HG03097 (cell line): ENCODE results near the gene PEX11G.

Experiments
- ATAC-seq: cut with Tn5 transposase; IDR thresholded peaks from one replicate; pipeline ENCODE4 v1.9.1; 2021; ENCODE audit not compliant: unreplicated experiment, low FRiP score

The PEX11G gene

DNA sequence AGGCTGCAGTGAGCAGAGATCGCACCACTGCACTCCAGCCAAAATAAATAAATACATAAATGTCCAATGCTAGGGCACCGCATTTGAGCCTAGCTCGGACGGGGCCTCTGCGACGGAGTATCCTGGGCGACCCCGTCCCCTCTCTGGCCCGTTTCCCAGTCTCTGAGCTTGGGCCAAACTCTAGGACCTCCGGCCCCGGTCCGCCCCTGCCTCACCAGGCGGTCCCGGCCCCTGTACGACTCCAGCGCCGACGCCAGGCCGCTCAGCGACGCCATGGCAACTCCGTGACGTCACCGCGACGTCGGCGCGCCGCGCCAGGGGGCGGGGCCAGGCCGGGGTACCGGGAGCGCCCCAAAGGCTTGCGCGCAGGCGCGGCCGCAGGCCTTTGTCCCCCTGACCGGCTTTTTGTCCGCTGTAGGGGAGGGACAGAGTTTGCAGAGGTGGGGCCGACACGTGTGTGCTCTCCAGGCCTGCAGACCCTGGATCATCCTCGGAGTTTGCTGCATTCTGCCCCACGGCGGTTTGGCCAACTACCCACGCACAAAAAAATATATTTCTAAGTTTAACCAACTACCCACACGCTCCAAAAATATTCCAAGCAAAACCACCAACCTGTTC is at the start of gene PEX11G:
PEX11G (minus strand) TSS at position 300 of the 618 bp plus-strand sequence; CDS start at position 275, 25 bp downstream.
- ATAC-seq = peak; percentile 64

GRCh38 chr19:7535998-7536695 is 47.3 kb upstream of the PEX11G start:
- peak; percentile 1 for ATAC-seq

DNA sequence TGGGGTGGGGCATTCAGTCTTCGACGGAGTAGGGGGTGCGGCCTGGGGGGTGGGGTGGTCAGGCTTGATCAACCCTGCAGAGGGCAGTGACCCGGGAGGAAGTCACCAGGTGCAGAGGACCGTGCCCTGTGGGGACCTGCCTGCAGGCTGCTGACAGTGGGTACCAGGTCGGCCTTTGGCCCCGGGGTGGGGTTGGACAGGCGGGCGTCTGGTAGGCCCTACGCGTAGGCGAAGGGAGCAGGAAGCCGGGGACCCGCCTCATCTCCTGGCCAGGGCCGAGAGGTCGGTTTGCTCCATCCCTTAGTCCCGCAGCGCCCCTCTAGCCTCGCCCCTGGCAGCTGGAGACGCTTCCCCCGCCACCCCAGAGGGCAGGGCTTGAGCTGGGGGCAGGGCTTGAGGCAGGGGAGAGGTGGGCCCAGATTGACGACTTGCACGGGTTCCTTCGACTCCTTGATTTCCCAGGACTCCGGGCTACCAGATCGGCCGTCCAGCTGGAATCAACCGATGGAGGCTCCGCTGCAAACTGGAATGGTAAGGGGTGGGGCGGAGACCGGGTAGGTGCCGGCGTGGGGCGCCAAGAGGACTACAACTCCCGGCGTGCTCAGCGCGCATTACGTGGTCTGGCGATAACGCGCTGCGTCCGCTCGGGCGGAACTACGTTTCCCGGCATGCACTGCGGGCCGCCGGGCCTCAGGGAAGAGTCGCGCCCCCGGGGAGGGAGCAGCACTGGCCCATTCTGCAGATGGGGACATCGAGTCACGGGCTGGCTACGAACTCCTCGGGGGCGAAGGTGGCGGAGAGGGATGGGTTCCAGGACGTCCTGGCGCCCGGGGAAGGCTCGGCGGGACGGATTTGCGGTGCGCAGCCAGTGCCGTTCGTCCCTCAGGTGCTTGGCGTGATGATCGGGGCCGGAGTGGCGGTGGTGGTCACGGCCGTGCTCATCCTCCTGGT is 46.5 kb upstream of the PEX11G start, which contains the start of gene PNPLA6:
PNPLA6 (plus strand) TSS at position 671 of the 951 bp plus-strand sequence; CDS start at position 743, 72 bp downstream.
- ATAC-seq = peak; percentile 67

- ATAC-seq = no peak
These were observed 45.8 kb upstream of the PEX11G start for GRCh38 chr19:7534531-7535046.

DNA sequence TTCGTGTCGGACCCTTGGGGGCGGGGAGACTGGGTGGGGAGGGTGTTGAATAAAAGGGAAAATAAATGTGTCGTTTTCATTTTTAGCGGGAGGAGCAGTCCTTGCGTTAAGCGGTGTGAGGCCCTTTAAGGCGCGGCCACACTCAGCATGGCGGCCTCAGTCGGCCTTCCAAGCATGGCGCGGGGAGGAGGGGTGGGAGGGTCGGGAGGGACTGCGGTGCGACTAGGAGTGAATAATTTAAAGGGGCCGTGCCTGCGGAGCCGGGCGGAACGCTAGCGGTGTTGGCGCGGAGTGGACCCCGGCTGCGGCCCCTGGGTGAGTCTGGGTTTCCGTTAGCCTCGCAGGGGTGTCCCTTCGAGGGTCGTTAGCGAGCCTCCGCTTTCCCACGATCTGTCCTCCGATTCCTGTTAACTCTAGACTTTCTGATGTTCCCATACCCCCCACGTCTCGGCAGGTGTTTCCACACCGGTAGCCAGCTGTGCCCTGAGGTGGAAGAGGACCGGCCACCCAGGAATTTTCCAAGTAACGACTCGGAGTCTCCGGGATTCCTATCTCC is 45.2 kb upstream of the PEX11G start:
- peak; percentile 30 for ATAC-seq

DNA sequence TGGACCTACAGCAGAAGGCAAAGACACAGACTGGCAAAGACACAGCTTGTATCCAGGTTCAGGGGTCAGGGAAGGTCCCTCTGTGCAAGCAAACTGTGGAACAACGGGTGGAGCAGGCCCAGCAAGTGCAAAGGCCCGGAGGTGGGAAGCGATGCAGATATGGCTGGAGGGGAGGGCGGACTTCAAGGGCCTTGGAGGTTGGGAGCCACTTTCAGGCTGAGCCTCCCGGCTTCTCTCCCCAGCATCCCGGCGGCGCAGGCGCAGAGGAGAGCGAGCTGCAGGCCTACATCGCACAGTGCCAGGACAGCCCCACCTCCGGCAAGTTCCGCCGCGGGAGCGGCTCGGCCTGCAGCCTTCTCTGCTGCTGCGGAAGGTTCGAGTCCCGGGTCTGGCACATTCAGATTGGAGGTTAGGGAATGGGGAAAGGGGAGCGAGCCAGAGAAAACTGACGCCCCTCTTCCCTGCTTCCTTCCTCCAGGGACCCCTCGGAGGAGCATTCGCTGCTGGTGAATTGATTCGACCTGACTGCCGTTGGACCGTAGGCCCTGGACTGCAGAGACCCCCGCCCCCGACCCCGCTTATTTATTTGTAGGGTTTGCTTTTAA is 44.5 kb upstream of the PEX11G start:
- no peak for ATAC-seq

DNA sequence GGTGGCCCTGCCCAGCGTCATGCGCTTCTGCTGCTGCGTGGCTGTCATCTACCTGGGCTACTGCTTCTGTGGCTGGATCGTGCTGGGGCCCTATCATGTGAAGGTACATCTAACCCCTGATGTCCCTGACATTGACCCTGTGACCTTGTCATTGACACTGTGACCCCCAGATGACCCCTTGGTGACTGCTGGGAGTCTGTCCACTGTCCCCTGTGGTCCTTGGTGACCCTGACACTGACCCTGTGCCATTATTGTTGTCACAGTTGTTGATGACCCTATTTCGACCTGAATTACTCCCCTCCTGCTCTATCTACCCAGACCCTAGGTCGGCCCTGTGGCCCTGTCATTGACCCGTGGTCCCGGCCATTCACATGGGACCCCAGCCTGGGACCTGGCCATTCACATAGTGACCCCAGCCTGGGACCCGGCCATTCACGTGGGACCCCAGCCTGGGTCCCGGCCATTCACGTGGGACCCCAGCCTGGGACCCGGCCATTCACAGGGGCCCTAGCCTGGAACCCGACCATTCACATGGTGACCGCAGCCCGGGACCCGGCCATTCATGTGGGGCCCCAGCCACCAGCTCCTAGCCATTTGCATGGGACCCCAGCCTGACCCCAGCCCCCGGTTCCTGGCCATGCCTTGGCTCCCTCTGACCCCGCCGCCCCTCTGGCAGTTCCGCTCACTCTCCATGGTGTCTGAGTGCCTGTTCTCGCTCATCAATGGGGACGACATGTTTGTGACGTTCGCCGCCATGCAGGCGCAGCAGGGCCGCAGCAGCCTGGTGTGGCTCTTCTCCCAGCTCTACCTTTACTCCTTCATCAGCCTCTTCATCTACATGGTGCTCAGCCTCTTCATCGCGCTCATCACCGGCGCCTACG is 41.0 kb upstream of the PEX11G start:
- ATAC-seq = no peak

DNA sequence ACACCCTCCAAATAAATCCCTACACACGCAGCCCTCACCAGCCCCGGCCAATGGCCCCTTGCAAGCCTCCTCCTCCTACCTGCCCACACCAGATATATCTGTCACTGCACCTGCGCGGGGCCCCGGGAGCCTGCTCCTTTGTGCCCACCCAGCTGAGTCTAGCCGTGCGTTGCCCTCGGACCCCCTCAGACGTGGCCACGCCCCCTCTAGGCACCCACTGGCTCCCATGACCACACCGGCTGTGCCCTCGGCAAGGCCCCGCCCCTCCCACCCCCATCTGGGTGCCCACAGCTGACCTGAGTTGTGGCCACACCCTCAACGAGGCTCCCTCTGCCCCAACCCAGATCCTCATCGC is 40.4 kb upstream of the PEX11G start:
- no peak for ATAC-seq

- no peak for ATAC-seq
These were observed 39.8 kb upstream of the PEX11G start for GRCh38 chr19:7528522-7529245.

DNA sequence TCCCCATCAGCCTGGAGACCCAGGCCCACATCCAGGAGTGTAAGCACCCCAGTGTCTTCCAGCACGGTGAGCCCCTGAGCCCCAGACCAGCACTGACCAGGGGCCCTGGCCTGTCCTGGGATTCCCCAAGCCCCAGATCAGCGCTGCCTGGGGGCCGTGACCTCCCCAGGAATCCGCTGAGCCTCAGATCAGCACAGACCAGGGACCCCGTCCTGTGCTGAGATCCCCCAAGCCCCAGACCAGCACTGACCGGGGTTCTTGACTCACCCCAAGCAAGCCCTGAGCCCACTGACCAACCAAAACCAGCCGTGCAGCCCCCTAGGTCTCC is 39.3 kb upstream of the PEX11G start:
- ATAC-seq = no peak

GRCh38 chr19:7527516-7528191 is 38.8 kb upstream of the PEX11G start:
- ATAC-seq = no peak

GRCh38 chr19:7526059-7526929 is 37.5 kb upstream of the PEX11G start:
- ATAC-seq = no peak

DNA sequence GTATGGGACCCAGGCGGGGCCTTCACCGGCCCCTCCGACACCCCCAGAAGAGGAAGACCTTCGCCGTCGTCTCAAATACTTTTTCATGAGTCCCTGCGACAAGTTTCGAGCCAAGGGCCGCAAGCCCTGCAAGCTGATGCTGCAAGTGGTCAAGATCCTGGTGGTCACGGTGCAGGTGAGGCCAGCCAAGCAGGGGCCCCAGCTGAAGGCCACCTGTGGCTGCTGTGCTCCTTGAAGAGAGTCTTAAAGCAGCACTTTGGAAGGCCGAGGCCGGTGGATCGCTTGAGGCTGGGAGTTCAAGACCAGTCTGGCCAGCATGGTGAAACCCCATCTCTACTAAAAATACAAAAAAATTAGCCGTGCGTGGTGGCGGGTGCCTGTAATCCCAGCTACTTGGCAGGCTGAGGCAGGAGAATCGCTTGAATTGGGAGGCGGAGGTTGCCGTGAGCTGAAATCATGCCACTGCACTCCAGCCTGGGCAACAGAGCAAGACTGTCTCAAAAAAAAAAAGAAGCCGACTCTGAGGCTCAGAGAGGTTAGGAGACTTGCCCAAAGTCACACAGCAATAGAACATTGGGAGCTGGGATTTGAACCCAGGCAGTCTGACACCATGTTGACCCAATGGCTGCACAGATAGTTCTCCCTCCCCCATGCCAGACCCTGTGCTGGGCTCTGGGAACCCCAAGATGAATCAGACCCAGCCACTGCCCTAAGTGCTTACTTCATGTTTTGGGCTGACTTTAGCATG is 36.3 kb upstream of the PEX11G start:
- ATAC-seq = no peak

- ATAC-seq = no peak
These were observed 35.7 kb upstream of the PEX11G start for GRCh38 chr19:7524523-7524922.

GRCh38 chr19:7522923-7523667 is 34.3 kb upstream of the PEX11G start:
- ATAC-seq = no peak
